Measurements from ENCODE around the gene ZDHHC11B.

- no peak for TF ChIP-seq EZH2phosphoT487 (IDR thresholded peaks at IDR 0.05; ENCODE audit: low read depth)
- TF ChIP-seq CTCF (IDR thresholded peaks at IDR 0.05; ENCODE audit: low read depth, low read length), result no peak
These were observed 35.3 kb downstream of the ZDHHC11B start for GRCh38 chr5:749101-749670.

All from OCI-LY3 (cell line).